Bone marrow (tissue), 2 donors: ENCODE results near the gene USP28.
"Not testable (repeated sequence)": the region's sequence is repeated elsewhere in the genome, so short reads cannot be mapped to it uniquely, and the experiment has no call there.

Experiments used
- DNase-seq, 2 donors: peaks; one replicate each; lab custom pipeline; 2025; lab: John Stamatoyannopoulos, UW

USP28 gene

GRCh38 chr11:113773416-113774173 is 101.8 kb downstream of the USP28 start, which contains the start of gene ZW10:
TSS of gene ZW10 (minus strand) at chr11:113773692. CDS start at chr11:113773666, 26 bp downstream.
- DNase-seq: peak; percentile 77 to 89

DNA sequence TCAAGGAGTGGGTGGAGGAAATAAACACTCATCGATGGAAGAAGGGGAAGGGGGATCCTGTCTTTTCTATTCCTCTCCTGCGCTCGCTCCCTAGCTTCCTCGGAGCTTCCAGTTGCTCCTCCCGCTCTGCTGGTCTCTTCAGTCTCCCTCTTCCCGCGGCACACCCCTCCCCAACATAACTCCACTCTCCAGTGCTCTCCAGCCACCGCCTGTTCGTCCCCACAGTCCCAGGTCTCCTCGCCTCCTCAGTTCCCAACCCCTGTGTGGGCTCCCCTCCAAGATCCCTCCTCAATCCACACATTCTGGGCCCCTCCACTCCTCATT is 102.3 kb downstream of the USP28 start:
- no peak for DNase-seq

GRCh38 chr11:113771964-113772363 is 103.4 kb downstream of the USP28 start:
- DNase-seq: no peak

- DNase-seq: no peak
Measured at GRCh38 chr11:113764527-113765219, 110.7 kb downstream of the USP28 start.

DNA sequence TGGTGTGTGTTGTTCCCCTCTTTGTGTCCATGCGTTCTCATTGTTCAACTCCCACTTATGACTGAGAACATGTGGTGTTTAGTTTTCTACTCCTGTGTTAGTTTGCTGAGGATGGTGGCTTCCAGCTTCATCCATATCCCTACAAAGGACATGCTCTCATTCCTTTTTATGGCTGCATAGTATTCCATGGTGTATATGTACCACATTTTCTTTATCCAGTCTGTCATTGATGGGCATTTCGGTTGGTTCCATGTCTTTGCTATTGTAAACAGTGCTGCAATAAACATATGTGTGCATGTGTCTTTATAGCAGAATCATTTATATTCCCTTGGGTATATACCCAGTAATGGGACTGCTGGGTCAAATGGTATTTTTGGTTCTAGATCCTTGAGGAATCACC is 112.3 kb downstream of the USP28 start:
- not testable (repeated sequence) for DNase-seq

- no peak for DNase-seq
Measured at GRCh38 chr11:113760241-113760640, 115.1 kb downstream of the USP28 start.

DNA sequence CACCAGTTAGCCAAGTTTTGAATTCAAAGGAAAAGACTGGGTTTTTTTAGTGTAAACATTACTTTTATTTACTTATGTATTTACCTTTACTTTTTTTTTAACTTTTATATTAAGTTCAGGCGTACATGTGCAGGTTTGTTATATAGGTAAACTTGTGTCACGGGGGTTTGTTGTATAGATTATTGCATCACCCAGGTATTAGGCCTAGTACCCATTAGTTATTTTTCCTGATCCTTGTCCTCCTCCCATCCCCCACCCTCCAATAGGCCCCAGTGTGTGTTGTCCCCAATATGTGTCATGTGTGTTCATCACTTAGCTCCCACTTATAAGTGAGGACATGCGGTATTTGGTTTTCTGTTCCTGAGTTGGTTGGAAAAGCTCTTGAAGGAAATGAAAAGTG is 122.4 kb downstream of the USP28 start:
- no peak for DNase-seq
